IMR-90 (cell line): ENCODE measurements around the gene SEC22A. TPM values are rescaled to one million over a fixed set of nuclear protein-coding genes. Genes with fewer than 3 reads are reported as not detected.

ENCODE experiments used
- ATAC-seq: fragments of 200-7000 bp; cut with Tn5 transposase; 2 replicates; pipeline ENCODE4 v1.9.1; 2020; ENCODE audit warnings: low read depth, mild to moderate bottlenecking, moderate library complexity
- BruUV-seq: library from RNA; stranded (reverse); fragments of 400-500 nt; replicated peaks from 2 replicates; lab custom pipeline; 2021; lab: Mats Ljungman, UMichigan
- CTCF ChIA-PET: fragments of 300-600 bp; formaldehyde crosslinking; extraction: SDS; loops from one replicate; lab custom pipeline; 2021; ENCODE audit warnings: antibody characterized with exemption; lab: Yijun Ruan, JAX
- POLR2A ChIA-PET: fragments of 300-600 bp; sonication (Branson Sonifier 250); formaldehyde crosslinking; loops from one replicate; lab custom pipeline; 2022; ENCODE audit warnings: antibody characterized with exemption; ENCODE audit not compliant: unreplicated experiment; lab: Charles Lee
- DNase-seq: peaks from one replicate; pipeline ENCODE4 v3.0.0; 2013
- H2AFZ ChIP-seq: replicated peaks from 2 replicates; pipeline ENCODE3; 2013; ENCODE audit warnings: low read length, mild to moderate bottlenecking; ENCODE audit not compliant: poor library complexity
- H2AK5ac ChIP-seq: 2 replicates; pipeline ENCODE4 v1.6.1; 2013; ENCODE audit warnings: low read depth, low read length, inconsistent platforms
- H2AK9ac ChIP-seq: replicated peaks from 2 replicates; pipeline ENCODE3; 2013; ENCODE audit warnings: mild to moderate bottlenecking, low read depth, low read length, moderate library complexity; ENCODE audit not compliant: poor library complexity
- H2BK120ac ChIP-seq: 2 replicates; pipeline ENCODE4 v1.6.1; 2013; ENCODE audit warnings: low read depth, low read length, inconsistent platforms
- H2BK15ac ChIP-seq: 3 replicates; pipeline ENCODE4 v1.6.1; 2013; ENCODE audit warnings: low read depth, low read length, inconsistent platforms
- H2BK20ac ChIP-seq: 2 replicates; pipeline ENCODE4 v1.6.1; 2013; ENCODE audit warnings: low read depth, mild to moderate bottlenecking, inconsistent platforms, low read length, moderate library complexity
- H2BK5ac ChIP-seq: 2 replicates; pipeline ENCODE4 v1.6.1; 2013; ENCODE audit warnings: mild to moderate bottlenecking, low read depth, low read length, inconsistent platforms; ENCODE audit not compliant: poor library complexity, severe bottlenecking
- H3K14ac ChIP-seq: replicated peaks from 2 replicates; pipeline ENCODE4 v1.6.1; 2013; ENCODE audit warnings: low read depth, low read length, inconsistent platforms
- H3K18ac ChIP-seq: 2 replicates; pipeline ENCODE4 v1.6.1; 2013; ENCODE audit warnings: low read depth, low read length, control low read depth
- H3K23ac ChIP-seq: 2 replicates; pipeline ENCODE4 v1.6.1; 2013; ENCODE audit warnings: low read depth, low read length, inconsistent platforms
- H3K27ac ChIP-seq: 2 replicates; pipeline ENCODE4 v1.5.1; 2013; ENCODE audit warnings: mild to moderate bottlenecking, control low read depth, low read length; ENCODE audit not compliant: insufficient read depth
- H3K27me3 ChIP-seq: 2 replicates; pipeline ENCODE4 v1.6.1; 2013; ENCODE audit warnings: low read length; ENCODE audit not compliant: control insufficient read depth, insufficient read depth
- H3K36me3 ChIP-seq: 2 replicates; pipeline ENCODE4 v1.6.1; 2013; ENCODE audit warnings: low read length, mixed read lengths; ENCODE audit not compliant: control insufficient read depth, insufficient read depth
- H3K4ac ChIP-seq: 2 replicates; pipeline ENCODE4 v1.6.1; 2013; ENCODE audit warnings: low read depth, low read length, inconsistent platforms
- H3K4me1 ChIP-seq: 2 replicates; pipeline ENCODE4 v1.6.1; 2013; ENCODE audit warnings: low read length, mixed read lengths; ENCODE audit not compliant: control insufficient read depth, insufficient read depth
- H3K4me2 ChIP-seq: 2 replicates; pipeline ENCODE4 v1.6.1; 2013; ENCODE audit warnings: low read depth, mild to moderate bottlenecking, control low read depth, low read length, moderate library complexity
- H3K4me3 ChIP-seq: 2 replicates; pipeline ENCODE4 v1.5.1; 2013; ENCODE audit warnings: low read depth, mild to moderate bottlenecking, control low read depth, low read length, moderate library complexity; ENCODE audit not compliant: insufficient read depth
- H3K56ac ChIP-seq: 2 replicates; pipeline ENCODE4 v1.6.1; 2013; ENCODE audit warnings: low read length, inconsistent platforms; ENCODE audit not compliant: insufficient read depth; ENCODE audit errors: extremely low read depth
- H3K79me1 ChIP-seq, 2 experiments: 2 replicates each; pipeline ENCODE4 v1.6.1; 2013; ENCODE audit warnings: low read length in 2 of 2, inconsistent platforms in 1 of 2, low read depth in 1 of 2
- H3K9ac ChIP-seq: 2 replicates; pipeline ENCODE4 v1.6.1; 2013; ENCODE audit warnings: low read depth, low read length, control low read depth
- H3K9me1 ChIP-seq: 2 replicates; pipeline ENCODE4 v1.6.1; 2013; ENCODE audit warnings: low read length, inconsistent platforms; ENCODE audit not compliant: insufficient read depth
- H3K9me3 ChIP-seq: 2 replicates; pipeline ENCODE4 v1.6.1; 2013; ENCODE audit warnings: low read length; ENCODE audit not compliant: control insufficient read depth, insufficient read depth
- H4K20me1 ChIP-seq: 2 replicates; pipeline ENCODE4 v1.6.1; 2013; ENCODE audit warnings: low read length, inconsistent platforms; ENCODE audit not compliant: insufficient read depth
- H4K5ac ChIP-seq: 2 replicates; pipeline ENCODE4 v1.6.1; 2013; ENCODE audit warnings: mild to moderate bottlenecking, low read depth, low read length, control low read depth
- H4K8ac ChIP-seq, 2 experiments: 2 replicates each; pipeline ENCODE4 v1.6.1; 2013; ENCODE audit warnings: low read depth in 2 of 2, low read length in 2 of 2, control low read depth in 1 of 2, inconsistent platforms in 1 of 2
- H4K91ac ChIP-seq: 2 replicates; pipeline ENCODE4 v1.6.1; 2013; ENCODE audit warnings: low read depth, low read length, inconsistent platforms; ENCODE audit not compliant: insufficient read depth
- BHLHE40 ChIP-seq: fragments of 150-350 bp; IDR thresholded peaks from 2 replicates; pipeline ENCODE4 v1.6.1; 2016; ENCODE audit warnings: mild to moderate bottlenecking, low read depth, low read length
- CEBPB ChIP-seq: IDR thresholded peaks from 2 replicates; pipeline ENCODE4 v1.6.1; 2012; ENCODE audit warnings: low read depth, low read length, improper control_type of control experiment
- CHD1 ChIP-seq: IDR thresholded peaks from 2 replicates; pipeline ENCODE4 v1.6.1; 2012; ENCODE audit warnings: low read depth, low read length, improper control_type of control experiment
- MAZ ChIP-seq: IDR thresholded peaks from 2 replicates; pipeline ENCODE4 v1.6.1; 2012; ENCODE audit warnings: low read depth, mild to moderate bottlenecking, low read length, improper control_type of control experiment, moderate library complexity, borderline replicate concordance
- POLR2A ChIP-seq: IDR thresholded peaks from 2 replicates; pipeline ENCODE4 v1.6.1; 2012; ENCODE audit warnings: mild to moderate bottlenecking, low read depth, low read length
- RCOR1 ChIP-seq: IDR thresholded peaks from 2 replicates; pipeline ENCODE4 v1.6.1; 2012; ENCODE audit warnings: mild to moderate bottlenecking, low read length, improper control_type of control experiment; ENCODE audit not compliant: insufficient replicate concordance
- RFX5 ChIP-seq: IDR thresholded peaks from 2 replicates; pipeline ENCODE4 v1.8.0; 2012; ENCODE audit warnings: low read depth, mild to moderate bottlenecking, low read length, moderate library complexity
- SMC3 ChIP-seq: fragments of 150-350 bp; IDR thresholded peaks from 2 replicates; pipeline ENCODE4 v1.6.1; 2016; ENCODE audit warnings: low read depth, mild to moderate bottlenecking, antibody characterized with exemption, low read length, moderate library complexity
- WGBS, 2 experiments: methylation state at CpG; one replicate each; pipeline versions ENCODE4 v1.1.5 to v1.1.7; 2013; ENCODE audit warnings: missing lambda C conversion rate in 2 of 2; ENCODE audit not compliant: insufficient read length in 1 of 2; ENCODE audit errors: extremely low coverage in 2 of 2; 5-methylcytosine and 5-hydroxymethylcytosine counted together
- dilution Hi-C: fragments of 300-500 bp; cut with HindIII; formaldehyde crosslinking; loops from one replicate; pipeline ENCODE4 v1.14.3; 2018; ENCODE audit warnings: low sequenced_read_pairs; ENCODE audit not compliant: unreplicated experiment
- in situ Hi-C: fragments of 300-500 bp; cut with MboI; formaldehyde crosslinking; loops from 3 replicates; pipeline ENCODE4 v1.14.3; 2019; ENCODE audit warnings: low sequenced_read_pairs, inconsistent platforms, mixed read lengths
- intact Hi-C: fragments of 100-400 bp; cut with micrococcal nuclease; formaldehyde crosslinking; loops from 2 replicates; pipeline ENCODE4 v1.10.0; 2022
- polyA plus RNA-seq, 3 experiments: library from polyadenylated mRNA; depleted of rRNA; stranded (reverse); fragments of >200 nt; gene quantifications; 2 replicates each; pipeline ENCODE4 v1.2.3, GENCODE V29; 2012; ENCODE audit warnings: low replicate concordance in 1 of 3
- total RNA-seq: library from RNA; depleted of rRNA; stranded (reverse); fragments of >200 nt; gene quantifications from 2 replicates; pipeline ENCODE4 v1.2.3, GENCODE V29; 2012
- TF ChIP-seq, protein P1 (sequence below): fragments of 150-350 bp; IDR thresholded peaks from 2 replicates; pipeline ENCODE4 v1.6.1; 2017; ENCODE audit warnings: mild to moderate bottlenecking, antibody characterized with exemption, low read length, low read depth
- TF ChIP-seq, protein P2 (sequence below): conservative IDR thresholded peaks from 2 replicates; pipeline ENCODE4 v1.5.1; 2012; ENCODE audit warnings: mild to moderate bottlenecking, low read depth, low read length, improper control_type of control experiment

Gene SEC22A
- total and polyA plus RNA-seq, 2 of the 4 experiments (the other 2 are of a cell fraction), result 17.5 to 36.0 TPM

DNA sequence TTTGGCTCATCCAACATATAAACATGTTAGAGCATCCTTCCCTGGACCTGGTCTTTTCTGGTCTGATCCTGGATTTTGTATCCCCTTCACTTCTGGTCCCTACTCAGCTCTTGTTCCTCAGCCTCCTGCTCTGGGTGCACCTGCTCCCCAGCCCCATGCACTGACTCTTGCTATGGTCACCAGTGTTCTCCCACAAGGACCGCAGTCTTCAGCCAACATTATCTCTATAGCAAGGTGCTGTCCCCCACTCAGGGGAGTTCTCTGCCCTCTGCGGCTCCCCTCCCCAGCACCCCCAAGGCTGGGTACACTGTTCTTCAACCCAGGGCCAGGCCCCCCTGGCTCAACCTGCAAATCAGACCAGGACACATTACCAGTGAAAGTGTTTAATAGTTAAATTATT lies 80.2 kb downstream of the SEC22A start:
- no peak overlapping the region for H3K4ac ChIP-seq
- H3K56ac ChIP-seq, result no peak overlapping the region
- no peak overlapping the region for H2BK5ac ChIP-seq
- H3K14ac ChIP-seq, result no peak overlapping the region
- BruUV-seq, result no TSS peak
- H3K27ac ChIP-seq, result no peak overlapping the region
- TF ChIP-seq, protein P1, sequence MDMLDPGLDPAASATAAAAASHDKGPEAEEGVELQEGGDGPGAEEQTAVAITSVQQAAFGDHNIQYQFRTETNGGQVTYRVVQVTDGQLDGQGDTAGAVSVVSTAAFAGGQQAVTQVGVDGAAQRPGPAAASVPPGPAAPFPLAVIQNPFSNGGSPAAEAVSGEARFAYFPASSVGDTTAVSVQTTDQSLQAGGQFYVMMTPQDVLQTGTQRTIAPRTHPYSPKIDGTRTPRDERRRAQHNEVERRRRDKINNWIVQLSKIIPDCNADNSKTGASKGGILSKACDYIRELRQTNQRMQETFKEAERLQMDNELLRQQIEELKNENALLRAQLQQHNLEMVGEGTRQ, result no peak
- TF ChIP-seq SMC3 (no peak), POLR2A (no peak), RCOR1 (no peak), RFX5 (no peak), CHD1 (no peak), BHLHE40 (no peak), MAZ (no peak), CEBPB (no peak)
- TF ChIP-seq, protein P2, sequence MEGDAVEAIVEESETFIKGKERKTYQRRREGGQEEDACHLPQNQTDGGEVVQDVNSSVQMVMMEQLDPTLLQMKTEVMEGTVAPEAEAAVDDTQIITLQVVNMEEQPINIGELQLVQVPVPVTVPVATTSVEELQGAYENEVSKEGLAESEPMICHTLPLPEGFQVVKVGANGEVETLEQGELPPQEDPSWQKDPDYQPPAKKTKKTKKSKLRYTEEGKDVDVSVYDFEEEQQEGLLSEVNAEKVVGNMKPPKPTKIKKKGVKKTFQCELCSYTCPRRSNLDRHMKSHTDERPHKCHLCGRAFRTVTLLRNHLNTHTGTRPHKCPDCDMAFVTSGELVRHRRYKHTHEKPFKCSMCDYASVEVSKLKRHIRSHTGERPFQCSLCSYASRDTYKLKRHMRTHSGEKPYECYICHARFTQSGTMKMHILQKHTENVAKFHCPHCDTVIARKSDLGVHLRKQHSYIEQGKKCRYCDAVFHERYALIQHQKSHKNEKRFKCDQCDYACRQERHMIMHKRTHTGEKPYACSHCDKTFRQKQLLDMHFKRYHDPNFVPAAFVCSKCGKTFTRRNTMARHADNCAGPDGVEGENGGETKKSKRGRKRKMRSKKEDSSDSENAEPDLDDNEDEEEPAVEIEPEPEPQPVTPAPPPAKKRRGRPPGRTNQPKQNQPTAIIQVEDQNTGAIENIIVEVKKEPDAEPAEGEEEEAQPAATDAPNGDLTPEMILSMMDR, result no peak
- no peaks in the 10 kb centered on the region for H3K27me3 ChIP-seq
- no peak overlapping the region for H2AK9ac ChIP-seq
- dilution Hi-C loops, result no loop called here
- no peaks in the 10 kb centered on the region for H3K79me1 ChIP-seq
- in situ Hi-C loops, result no loop called here
- no peak overlapping the region for H3K23ac ChIP-seq
- no peak overlapping the region for H3K4me2 ChIP-seq
- H3K9ac ChIP-seq, result no peak overlapping the region
- 0 out of 2 replicates have a peak, but pooled peaks cover 5% of the 10 kb centered on the region for H3K9me1 ChIP-seq
- no peak overlapping the region for H3K18ac ChIP-seq
- no peak overlapping the region for H2AFZ ChIP-seq
- no peaks in the 10 kb centered on the region for H3K9me3 ChIP-seq
- H2AK5ac ChIP-seq, result no peak overlapping the region
- no CpG with 5 or more reads among the region's 2 CpGs for WGBS, 2 experiments
- H4K91ac ChIP-seq, result no peak overlapping the region
- no peak overlapping the region for H4K8ac ChIP-seq
- H2BK20ac ChIP-seq, result no peak overlapping the region
- POLR2A ChIA-PET, result no interaction called here
- intact Hi-C loops, result no loop called here
- no peak overlapping the region for H4K5ac ChIP-seq
- CTCF ChIA-PET, result no interaction called here
- H4K20me1 ChIP-seq, result no peaks in the 10 kb centered on the region
- DNase-seq, result no peak
- no peak overlapping the region for H2BK120ac ChIP-seq
- H3K4me1 ChIP-seq, result no peaks in the 10 kb centered on the region
- no peak overlapping the region for H3K4me3 ChIP-seq
- no peak overlapping the region for H2BK15ac ChIP-seq
- ATAC-seq, result no peak
- no peaks in the 10 kb centered on the region for H3K36me3 ChIP-seq
